ENCODE results near the gene TTC17.

GRCh38 chr11:43315966-43316365, 42.8 kb upstream of the TTC17 start:
- no peak for TF ChIP-seq CTCF (conservative IDR thresholded peaks at IDR 0.05; ENCODE audit: low read length)
- no peak for TF ChIP-seq EZH2phosphoT487 (IDR thresholded peaks at IDR 0.05; ENCODE audit: borderline replicate concordance)

All from Loucy (cell line).